ENCODE data around the gene PI4KB.

GRCh38 chr1:151293093-151293492 lies 34.1 kb downstream of the PI4KB start:
- TF ChIP-seq CTCF (IDR thresholded peaks at IDR 0.05) (no peak), POLR2A (IDR thresholded peaks at IDR 0.05) (no peak)

All from body of pancreas (tissue), 4 donors.